ENCODE measurements around the gene SPO11.

- TF ChIP-seq EZH2 (IDR thresholded peaks at IDR 0.05; ENCODE audit: insufficient read depth, poor library complexity, severe bottlenecking): no peak
- TF ChIP-seq EZH2phosphoT487 (IDR thresholded peaks at IDR 0.05; ENCODE audit: insufficient read depth, low read depth): no peak
Observed at GRCh38 chr20:57329608-57330221, at the start of gene SPO11.
